GM19099 (cell line): Measurements from ENCODE around the gene COX7B.

Experiments used
- POLR2A ChIP-seq: IDR thresholded peaks from 3 replicates; pipeline ENCODE4 v1.6.1; 2011; ENCODE audit warnings: low read depth; ENCODE audit not compliant: insufficient read length; ENCODE audit errors: extremely low read depth

COX7B gene

DNA sequence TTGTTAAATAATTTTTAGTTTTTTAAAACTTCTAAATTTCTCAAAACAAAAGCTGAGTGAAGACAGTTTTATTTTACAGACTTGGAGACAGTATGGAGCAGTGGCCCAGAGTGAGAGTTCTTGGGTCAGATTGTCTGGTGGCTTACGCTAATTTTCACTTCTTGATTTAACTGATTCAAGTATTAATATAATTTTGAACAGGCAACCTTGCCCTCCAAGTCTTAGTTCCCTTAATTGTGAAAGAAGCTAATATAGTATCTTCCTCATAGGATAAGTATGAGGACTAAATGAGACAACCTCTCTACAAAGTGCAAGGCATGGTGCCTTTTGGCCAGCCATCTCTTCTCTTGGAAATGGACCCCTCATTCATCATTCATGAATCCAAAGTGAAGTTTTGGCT lies 36.6 kb downstream of the COX7B start:
- no peak for TF ChIP-seq POLR2A

DNA sequence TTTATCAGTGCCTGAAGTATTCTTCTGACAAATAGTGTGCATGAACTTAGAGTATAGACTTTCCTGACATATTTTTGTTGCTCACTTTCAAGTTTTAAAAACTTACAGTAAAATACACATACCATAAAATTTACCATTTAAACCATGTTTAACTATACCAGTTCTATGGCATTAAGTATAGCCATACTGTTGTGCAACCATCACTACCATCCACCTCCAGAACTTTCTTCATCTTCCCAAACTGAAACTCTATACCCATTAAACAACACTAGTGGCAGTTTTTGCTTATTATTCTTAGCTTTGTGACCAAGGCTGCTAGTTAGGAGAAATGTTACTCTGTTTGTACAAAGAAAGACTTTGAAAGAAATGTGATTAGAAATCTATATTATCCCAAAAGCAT lies 37.0 kb downstream of the COX7B start:
- TF ChIP-seq POLR2A = no peak

DNA sequence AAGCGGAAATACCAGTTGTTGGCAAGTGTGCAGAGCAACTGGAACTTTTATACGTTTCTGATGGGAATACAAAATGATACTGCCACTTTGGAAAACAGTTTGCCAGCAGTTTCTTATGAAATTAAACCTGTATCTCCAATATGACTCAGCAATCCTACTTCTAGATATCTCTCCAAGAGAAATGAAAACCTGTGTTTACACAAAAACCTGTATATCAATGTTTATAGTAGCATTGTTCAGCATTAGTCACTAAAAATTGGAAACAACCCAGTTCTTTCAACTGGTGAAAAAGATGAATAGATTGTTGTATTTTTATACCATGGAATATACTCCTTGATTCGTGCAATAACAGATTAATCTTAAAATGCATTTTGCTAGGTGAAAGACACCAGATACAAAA lies 38.0 kb downstream of the COX7B start:
- no peak for TF ChIP-seq POLR2A

DNA sequence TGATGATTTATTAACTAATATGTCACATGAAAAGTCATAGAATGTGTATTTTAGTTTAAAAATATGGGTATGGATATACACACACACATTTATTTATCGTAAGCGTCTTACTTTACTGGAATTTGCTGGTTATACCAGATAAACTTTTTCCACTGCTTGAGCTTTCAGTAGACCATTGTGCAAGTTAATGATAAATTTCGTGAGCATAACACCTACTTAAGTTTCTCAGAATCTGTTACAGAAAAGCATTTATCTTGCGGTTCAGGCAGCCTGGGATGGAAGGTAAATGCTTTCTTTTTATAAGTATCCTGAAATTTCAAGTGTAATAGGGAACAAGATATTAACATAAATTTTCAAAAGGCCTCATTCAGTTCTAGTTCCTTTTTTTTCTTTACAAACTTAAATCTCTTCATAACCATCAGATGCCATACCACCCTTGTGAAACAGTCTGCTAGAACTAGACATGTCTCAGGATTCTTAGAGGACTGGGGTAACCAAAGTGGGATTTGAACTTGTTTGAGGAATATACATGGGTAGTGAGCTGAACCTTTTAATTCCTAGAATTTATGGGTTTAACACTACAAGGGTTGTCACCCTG lies 38.9 kb downstream of the COX7B start:
- TF ChIP-seq POLR2A = no peak

DNA sequence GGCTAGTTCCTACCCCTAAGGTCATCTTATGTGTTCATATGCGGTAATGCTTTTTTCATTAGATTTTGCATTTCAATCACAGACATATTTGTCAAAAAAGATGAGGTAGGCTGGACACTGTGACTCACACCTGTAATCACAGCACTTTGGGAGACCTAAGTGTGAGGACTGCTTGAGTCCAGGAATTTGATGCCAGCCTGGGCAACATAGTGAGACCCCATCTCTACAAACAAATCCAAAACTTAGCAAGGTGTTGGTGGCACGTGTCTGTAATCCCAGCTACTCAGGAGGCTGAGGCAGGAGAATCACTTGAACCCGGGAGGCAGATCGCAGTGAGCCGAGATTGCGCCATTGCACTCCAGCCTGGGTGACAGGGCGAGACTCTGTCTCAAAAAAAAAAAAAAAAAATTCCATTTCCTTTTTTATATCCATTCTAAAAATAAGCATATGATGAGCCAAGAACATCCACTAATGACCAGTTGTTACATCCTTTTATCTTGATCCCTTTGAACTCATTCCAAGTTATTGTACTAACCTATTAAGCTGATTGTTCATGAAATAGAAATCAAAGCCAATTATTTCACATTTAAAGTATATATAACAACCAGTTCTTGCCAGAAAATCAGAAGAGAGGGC lies 46.8 kb downstream of the COX7B start:
- TF ChIP-seq POLR2A = no peak

DNA sequence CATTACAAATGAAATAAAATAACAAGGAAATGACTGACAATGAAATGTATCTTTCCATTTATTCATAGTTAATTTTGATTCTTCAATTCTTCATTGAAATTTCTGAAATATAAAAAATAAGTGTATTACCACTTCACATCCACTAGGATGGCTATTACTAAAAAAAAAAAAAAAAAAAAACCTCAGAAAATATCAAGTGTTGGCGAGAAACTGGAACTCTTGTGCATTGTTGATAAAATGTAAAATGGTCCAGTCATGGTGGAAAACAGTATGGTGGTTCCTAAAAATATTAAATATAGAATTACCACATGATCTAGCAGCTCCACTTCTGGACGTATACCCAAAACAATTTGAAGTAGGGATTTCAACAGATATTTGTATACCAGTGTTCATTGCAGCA lies 47.3 kb downstream of the COX7B start:
- no peak for TF ChIP-seq POLR2A

DNA sequence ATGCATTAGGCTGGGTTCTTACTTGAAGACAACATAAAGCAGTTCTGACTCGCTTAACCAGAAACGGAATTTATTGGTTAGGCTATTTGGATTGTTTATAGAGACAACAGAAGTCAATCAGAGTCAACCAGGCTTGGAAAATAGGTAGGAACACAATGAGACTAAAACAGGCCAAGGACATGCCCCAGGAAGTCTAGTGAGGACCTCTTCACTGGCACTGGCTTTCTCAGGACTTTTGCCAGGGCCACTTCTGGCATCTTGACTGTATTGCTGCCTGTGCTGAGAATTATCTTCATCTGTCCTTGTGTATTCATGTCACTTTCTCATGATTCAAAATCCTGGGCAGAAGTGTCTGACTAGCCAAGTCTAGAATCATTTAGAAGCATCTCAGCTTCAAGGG lies 50.6 kb downstream of the COX7B start:
- no peak for TF ChIP-seq POLR2A

DNA sequence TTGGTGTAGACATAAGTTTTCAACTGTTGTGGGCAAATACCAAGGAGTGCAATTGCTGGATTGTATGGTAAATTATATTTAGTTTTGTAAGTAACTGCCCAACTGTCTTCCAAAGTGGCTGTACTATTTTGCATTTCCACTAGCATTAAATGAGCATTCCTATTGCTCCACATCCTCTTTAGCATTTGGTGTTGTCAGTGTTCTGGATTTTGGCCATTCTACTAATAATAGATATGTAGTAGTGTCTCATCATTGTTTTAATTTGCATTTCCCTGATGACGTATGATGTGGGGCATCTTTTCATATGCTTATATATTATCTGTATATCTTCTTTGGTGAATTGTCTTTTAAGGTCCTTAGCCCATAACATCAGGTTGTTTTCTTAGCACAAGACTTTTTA lies 52.9 kb downstream of the COX7B start:
- TF ChIP-seq POLR2A = no peak

DNA sequence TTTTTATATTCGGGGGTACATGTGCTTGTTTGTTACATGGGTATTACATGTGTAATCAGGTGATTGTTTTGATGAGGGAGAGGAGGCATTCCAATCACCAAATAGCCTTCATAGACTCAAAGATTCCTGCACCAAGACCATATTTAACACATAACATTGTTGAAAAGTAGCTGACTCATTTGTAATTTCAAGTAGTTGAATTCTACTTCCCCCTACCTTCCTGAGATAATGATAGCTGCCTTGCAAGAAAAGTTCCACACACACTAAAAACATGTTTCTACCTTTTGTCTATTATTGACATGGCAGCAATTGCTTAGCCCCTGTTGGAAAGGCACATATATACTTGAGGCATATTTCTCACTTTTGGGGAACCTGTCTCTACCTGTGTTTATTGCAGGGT lies 54.0 kb downstream of the COX7B start:
- no peak for TF ChIP-seq POLR2A

DNA sequence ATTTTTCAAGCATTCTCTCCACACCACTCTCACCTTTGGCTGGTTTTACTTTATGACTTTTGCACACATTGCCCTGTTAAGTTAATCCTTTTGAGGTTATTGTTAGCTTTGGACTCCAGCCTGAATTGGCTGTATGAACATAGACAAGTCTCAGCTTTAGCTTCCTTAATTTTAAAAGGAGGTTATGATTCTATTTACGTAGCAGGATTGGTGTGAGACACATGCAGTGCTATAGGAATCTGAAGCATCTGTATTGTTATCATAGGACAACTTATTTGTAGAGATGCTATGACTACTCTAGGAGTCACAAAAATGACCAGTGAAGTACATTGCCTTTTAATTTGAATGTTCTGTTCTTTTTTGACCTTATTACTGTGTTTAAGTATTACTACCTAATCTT lies 54.4 kb downstream of the COX7B start:
- no peak for TF ChIP-seq POLR2A
